ENCODE data around the gene CFAP54. TPM values are rescaled to one million over a fixed set of nuclear protein-coding genes. Genes with fewer than 3 reads are reported as not detected.

CFAP54 gene
- polyA plus RNA-seq, 1 of the 3 experiments (the other 2 are of a cell fraction) = 0.87 TPM

- TF ChIP-seq USF2 (IDR thresholded peaks at IDR 0.05; ENCODE audit: borderline replicate concordance, low read depth, low read length) (no peak), EP300 (IDR thresholded peaks at IDR 0.05; ENCODE audit: borderline replicate concordance in 1 of 2, low read depth in 1 of 2, low read length in 1 of 2) (no peak), MEF2A (IDR thresholded peaks at IDR 0.05; ENCODE audit: borderline replicate concordance, low read depth) (no peak), SMC3 (IDR thresholded peaks at IDR 0.05; ENCODE audit: low read depth, low read length) (peak; percentile 43; the same call in 1 of the 2 replicates), PBX3 (IDR thresholded peaks at IDR 0.05) (no peak)
- TF ChIP-seq, protein P1, sequence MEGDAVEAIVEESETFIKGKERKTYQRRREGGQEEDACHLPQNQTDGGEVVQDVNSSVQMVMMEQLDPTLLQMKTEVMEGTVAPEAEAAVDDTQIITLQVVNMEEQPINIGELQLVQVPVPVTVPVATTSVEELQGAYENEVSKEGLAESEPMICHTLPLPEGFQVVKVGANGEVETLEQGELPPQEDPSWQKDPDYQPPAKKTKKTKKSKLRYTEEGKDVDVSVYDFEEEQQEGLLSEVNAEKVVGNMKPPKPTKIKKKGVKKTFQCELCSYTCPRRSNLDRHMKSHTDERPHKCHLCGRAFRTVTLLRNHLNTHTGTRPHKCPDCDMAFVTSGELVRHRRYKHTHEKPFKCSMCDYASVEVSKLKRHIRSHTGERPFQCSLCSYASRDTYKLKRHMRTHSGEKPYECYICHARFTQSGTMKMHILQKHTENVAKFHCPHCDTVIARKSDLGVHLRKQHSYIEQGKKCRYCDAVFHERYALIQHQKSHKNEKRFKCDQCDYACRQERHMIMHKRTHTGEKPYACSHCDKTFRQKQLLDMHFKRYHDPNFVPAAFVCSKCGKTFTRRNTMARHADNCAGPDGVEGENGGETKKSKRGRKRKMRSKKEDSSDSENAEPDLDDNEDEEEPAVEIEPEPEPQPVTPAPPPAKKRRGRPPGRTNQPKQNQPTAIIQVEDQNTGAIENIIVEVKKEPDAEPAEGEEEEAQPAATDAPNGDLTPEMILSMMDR (IDR thresholded peaks at IDR 0.05) = peak; percentile 85
Measured at GRCh38 chr12:96489392-96490056, at the start of gene CFAP54 (continued).

DNA sequence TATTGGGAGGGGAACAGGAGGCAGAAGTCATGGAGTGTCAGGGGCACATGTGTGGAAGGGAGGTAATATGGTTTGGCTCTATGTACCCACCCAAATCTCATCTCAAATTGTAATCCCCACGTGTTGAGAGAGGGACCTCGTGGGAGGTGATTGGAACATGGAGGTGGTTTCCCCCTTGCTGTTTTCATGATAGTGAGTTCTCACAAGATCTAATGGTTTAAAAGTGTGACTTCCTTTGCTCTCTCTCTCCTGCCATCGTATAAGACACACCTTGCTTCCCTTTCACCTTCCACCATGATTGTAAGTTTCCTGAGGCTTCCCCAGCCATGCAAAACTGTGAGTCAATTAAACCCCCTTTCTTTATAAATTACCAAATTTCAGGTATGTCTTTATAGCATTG, 47.6 kb upstream of the CFAP54 start:
- Histone ChIP-seq H2AFZ (ENCODE audit: low read depth) (no peak overlapping the region), H3K4me2 (no peak overlapping the region), H4K20me1 (ENCODE audit: insufficient read depth) (no peaks in the 10 kb centered on the region), H3K79me2 (ENCODE audit: insufficient read depth) (no peaks in the 10 kb centered on the region), H3K4me1 (ENCODE audit: control insufficient read depth in 1 of 2, insufficient read depth in 2 of 2, low read depth in 1 of 2, low read length in 1 of 2) (peaks cover 0 to 13% of the 10 kb centered on the region in 2 experiments; a peak in 3 of 4 replicates), H3K9me3 (no peaks in the 10 kb centered on the region), H3K4me3 (ENCODE audit: low read depth in 2 of 2, low read length in 1 of 2) (no peak overlapping the region), H3K36me3 (replicated peaks in 1 of 2; ENCODE audit: control insufficient read depth in 1 of 2, insufficient read depth in 2 of 2, low read length in 1 of 2) (no peaks in the 10 kb centered on the region), H3K27me3 (ENCODE audit: insufficient read depth) (no peaks in the 10 kb centered on the region), H3K9ac (no peak overlapping the region), H3K27ac (ENCODE audit: low read depth in 2 of 2, low read length in 1 of 2) (no peak overlapping the region), H3K9me2 (no peaks in the 10 kb centered on the region), H3F3A (replicated peaks; ENCODE audit: insufficient read depth) (peaks cover 24% of the 10 kb centered on the region)
- TF ChIP-seq MEF2A (IDR thresholded peaks at IDR 0.05; ENCODE audit: borderline replicate concordance, low read depth) (no peak), MXI1 (IDR thresholded peaks at IDR 0.05; ENCODE audit: low read depth, low read length) (no peak), EP300 (IDR thresholded peaks at IDR 0.05; ENCODE audit: borderline replicate concordance in 1 of 2, low read depth in 1 of 2, low read length in 1 of 2) (no peak), SMC3 (IDR thresholded peaks at IDR 0.05; ENCODE audit: low read depth, low read length) (no peak), EZH2phosphoT487 (IDR thresholded peaks at IDR 0.05; ENCODE audit: borderline replicate concordance, low read depth) (no peak), JUND (IDR thresholded peaks at IDR 0.05) (no peak), NFIC (IDR thresholded peaks at IDR 0.05; ENCODE audit: borderline replicate concordance) (no peak), RAD21 (IDR thresholded peaks at IDR 0.05; ENCODE audit: low read length) (no peak), CHD2 (IDR thresholded peaks at IDR 0.05; ENCODE audit: low read length, partially characterized antibody) (no peak), MAX (IDR thresholded peaks at IDR 0.05; ENCODE audit: low read depth) (no peak)
- TF ChIP-seq, protein P2, sequence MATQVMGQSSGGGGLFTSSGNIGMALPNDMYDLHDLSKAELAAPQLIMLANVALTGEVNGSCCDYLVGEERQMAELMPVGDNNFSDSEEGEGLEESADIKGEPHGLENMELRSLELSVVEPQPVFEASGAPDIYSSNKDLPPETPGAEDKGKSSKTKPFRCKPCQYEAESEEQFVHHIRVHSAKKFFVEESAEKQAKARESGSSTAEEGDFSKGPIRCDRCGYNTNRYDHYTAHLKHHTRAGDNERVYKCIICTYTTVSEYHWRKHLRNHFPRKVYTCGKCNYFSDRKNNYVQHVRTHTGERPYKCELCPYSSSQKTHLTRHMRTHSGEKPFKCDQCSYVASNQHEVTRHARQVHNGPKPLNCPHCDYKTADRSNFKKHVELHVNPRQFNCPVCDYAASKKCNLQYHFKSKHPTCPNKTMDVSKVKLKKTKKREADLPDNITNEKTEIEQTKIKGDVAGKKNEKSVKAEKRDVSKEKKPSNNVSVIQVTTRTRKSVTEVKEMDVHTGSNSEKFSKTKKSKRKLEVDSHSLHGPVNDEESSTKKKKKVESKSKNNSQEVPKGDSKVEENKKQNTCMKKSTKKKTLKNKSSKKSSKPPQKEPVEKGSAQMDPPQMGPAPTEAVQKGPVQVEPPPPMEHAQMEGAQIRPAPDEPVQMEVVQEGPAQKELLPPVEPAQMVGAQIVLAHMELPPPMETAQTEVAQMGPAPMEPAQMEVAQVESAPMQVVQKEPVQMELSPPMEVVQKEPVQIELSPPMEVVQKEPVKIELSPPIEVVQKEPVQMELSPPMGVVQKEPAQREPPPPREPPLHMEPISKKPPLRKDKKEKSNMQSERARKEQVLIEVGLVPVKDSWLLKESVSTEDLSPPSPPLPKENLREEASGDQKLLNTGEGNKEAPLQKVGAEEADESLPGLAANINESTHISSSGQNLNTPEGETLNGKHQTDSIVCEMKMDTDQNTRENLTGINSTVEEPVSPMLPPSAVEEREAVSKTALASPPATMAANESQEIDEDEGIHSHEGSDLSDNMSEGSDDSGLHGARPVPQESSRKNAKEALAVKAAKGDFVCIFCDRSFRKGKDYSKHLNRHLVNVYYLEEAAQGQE (IDR thresholded peaks at IDR 0.05; ENCODE audit: low read depth, low read length) = no peak
- TF ChIP-seq, protein P1 (IDR thresholded peaks at IDR 0.05) = no peak
- 42% methylated on average over 3 of the region's 3 CpGs for WGBS (ENCODE audit: low lambda C conversion rate)
- POLR2A ChIA-PET = no interaction called here
- CTCF ChIA-PET = no interaction called here
- DNase-seq = no peak
